GM19468 (cell line): Measurements from ENCODE around the gene PTPRM.

Experiments
- ATAC-seq: cut with Tn5 transposase; IDR thresholded peaks from one replicate; pipeline ENCODE4 v1.9.1; 2021; ENCODE audit warnings: mild to moderate bottlenecking, moderate library complexity, moderate number of reproducible peaks; ENCODE audit not compliant: unreplicated experiment; ENCODE audit errors: extremely low read depth

The PTPRM gene

DNA sequence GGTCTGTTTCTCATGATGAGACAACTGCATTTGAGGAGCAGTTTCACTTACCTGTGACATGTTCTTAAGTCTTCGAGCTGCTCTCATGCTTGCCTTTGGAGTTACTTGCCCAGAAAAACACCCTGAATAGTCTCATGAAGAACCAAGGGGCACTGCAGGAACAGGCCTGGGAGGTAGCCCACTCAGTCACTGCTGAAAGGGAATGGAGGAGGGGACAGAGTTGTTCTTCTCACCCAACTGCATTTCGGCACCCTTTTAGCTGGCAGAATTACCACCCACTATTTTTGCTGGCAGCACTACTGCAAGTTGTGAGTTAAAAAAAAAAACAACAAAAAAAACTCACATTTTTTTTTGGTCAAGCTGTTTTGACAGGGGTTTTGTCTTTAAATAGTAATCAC is 181.9 kb downstream of the PTPRM start:
- no peak for ATAC-seq

DNA sequence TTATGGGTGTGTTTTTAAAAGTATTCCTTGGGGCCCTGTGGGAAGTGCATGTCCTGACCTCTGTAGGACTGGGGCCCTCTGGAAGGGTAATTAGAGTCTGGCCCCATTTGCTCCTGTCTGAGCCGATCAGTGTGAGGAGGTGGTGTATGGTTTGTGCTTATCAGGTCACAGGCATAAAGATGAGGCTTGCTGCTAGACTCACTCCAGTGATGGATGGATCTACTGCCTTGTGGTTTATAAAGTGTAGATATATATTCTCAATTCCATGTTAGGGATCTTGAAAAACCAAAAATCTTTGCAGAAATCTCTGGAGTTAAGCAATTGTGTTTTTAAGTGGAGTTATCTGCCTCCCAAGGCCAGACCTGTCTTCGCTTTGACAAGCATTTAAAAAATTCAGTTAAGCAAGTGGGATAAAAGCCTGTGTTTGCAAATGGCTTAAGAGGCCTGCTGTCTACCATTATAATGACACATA is 182.4 kb downstream of the PTPRM start:
- no peak for ATAC-seq

DNA sequence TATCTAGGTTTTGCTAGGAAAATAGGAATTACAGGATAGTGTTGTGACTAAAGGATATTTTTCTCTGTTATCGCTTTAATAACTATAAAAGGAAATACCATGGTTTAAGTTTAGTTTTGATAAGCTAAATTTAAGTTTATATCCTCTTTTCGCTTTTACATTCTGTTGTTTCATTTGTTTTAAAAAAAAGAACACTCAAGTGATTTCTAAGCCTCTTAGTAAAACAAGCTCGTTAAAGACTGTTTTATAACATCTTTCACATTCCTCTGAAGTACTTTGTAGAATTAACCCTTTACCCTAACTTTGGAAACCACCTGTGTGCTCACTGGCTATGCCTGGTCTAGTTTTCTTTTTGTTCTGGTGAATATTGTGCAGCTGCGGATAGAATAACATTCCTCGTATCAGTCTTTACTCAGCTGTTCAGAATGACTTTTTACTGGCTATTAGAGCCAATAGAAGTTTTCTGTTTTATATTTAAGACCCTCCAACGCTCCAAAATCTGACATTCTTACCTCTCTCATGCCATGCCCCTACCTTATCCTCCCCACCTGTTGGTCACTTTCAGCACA is 183.1 kb downstream of the PTPRM start:
- no peak for ATAC-seq

DNA sequence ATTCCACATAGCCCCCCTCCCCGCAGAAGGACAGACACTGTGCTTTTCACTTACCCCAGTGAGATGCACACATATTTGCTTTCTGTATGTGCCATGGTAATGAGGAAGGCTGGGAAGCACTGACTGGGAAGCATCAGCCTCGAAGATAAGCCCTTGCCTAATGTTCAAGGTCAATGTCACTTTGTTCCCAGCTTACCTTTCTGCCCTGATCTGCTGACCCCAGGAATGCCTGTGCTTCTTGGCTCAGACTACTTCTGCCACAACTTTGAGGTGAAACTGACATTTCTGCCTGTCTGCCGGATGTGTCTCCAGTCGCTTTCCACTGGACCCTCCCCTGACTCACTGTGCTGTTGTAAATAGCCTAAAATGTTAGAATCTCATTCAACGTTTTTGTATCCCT is 183.8 kb downstream of the PTPRM start:
- no peak for ATAC-seq

DNA sequence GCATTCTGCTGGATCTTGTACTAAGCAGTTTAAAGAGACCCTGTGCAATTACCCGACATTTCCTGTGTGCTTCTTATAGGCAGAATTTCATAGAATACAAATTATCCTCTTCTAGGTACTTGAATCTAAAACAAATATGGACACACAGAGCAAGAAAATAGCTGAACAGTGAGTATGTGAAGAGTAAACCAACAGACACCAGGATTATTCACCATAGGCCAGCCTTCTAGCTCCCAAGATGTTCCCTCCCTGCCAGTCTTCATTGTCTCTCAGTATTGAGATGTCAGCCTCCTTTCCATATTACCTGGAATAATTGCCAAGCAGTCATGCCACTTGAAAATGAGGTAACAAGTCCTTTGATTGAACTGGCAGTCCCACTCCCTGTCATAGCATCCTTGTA is 187.1 kb downstream of the PTPRM start:
- no peak for ATAC-seq

DNA sequence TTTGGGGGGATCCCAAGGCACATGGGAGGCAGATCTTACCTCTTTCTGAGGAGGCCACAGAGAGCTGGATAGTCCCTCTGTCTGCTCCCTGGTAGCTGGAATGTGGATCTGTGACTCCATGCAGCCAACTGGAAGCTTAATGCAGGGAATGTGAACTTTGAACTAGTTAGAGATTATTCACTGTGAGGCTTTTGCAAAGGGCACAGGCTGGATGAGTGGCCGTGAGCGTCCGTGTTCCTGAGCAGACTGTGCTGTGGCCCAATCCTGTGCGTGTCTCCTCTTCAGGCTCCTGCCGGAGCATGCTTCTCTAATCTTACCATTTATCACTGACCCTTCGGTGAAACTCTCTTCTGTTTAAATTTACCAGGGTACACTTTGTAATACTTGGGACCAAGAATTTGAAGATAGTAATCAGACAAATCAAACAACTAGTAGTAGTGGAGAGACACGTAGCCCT is 187.6 kb downstream of the PTPRM start:
- no peak for ATAC-seq

DNA sequence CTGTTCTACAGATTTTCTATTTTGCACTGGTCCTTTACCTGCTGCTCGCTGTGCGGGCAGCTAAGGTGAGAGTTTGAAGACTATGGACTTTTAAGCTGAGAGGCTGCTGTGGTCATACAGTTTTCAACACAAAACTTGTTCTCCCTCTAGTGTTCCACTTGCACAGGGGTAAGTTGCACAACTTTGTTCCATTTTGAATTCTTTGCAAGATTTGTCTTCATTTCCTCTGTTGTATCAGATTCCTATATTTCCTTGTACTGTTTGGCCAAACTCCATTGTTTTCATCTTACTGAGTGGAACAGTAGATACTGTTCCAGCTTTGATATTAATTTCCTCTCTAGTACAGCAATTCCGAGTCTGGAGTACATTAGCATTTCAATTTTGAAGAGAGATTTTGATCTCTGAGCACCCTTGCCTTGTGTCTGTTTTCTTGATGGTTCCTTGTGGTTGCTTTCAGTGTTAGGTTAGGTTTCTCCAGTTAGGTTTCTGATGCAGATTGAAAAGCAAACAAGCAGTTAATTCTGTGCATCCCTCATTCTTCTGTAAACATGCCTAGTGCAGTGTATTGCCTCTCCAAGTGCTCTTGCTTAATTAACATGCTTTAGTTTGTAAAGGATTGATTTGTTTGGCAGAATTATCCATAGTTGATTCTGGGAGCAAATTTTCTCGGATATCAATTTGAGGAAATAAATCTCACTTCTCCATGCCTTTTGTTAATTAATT is 188.8 kb downstream of the PTPRM start:
- no peak for ATAC-seq

DNA sequence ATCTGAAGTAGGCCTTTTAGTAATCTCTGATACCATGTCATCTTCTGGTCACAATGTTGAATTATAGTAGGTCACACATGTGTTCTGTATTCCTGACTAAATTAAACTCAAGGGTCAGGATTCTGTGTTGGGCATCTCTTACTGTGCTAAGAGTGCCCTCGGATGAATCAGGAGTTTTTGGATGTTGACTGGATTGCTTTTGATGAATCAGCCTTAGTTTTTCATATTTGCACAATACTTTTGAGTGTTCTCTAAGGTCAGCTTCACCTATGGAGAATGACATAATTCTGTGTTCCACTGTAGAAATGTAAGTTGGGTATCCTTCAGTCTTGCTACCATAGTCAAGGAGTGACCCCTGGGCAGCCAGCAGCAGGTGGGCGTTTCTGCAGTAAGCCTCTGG is 190.1 kb downstream of the PTPRM start:
- ATAC-seq, result no peak

DNA sequence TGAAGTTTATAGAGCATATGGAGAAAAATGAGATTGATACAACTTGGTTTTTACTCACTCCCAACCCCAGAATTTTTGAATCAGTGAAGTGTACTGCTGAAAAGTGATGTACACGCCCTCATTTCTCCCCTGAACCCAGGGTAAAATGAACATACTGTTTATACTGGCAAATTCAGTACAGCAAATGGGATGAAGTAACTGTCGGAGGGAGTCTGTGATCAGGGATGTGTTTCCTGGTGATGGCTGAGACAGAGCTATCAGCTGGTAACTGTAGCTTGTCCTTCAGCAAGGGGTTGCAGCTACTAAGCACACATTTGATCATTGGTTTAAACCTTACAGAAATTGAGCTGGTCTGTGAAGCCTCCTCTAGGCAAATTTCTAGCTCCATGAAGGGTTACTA is 191.6 kb downstream of the PTPRM start:
- no peak for ATAC-seq

DNA sequence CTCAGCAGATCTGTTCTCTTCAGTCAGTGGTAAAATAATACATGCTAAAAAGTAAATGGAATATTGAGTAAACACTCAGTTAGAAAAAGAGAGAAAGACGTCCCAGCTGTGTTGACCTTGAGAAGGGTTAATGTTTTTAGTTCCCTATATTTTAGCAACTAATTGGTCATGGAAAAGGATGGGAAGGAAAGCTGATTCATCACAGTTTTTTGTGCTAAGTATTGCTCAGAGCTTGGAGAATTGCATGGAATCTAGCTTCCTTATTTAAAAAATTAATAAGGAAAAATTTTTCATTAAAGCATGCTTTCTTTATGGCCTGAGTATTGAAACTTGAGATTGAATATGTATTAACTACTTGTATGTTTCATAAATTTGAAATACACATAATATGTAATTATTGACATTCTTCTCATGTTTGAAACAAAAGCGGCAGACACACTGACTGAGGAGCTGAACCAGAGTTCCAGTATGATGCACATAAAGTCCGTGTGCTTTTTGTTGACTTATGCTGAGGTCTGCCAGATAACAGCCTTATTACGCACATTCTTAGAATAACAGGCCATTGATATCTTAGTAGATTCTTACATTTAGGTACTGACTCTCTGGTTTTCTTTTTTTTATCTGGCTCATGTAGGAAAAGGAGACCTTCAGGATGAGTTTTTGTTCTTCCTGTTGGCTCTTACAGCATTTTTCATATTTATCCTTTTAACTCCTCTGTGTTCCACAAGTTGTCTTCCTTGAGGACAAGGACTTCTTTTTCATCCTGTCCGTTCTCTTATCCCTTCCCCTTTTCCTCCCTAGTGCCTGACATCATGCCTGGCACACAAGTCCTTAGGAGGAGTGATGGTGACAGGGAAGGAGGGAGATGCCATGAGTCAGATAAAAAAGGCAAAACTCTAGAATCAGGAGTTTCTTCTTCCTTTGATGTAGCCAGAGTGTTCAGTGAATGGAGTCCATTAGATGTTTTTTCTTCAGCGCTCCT is 194.1 kb downstream of the PTPRM start:
- ATAC-seq, result no peak

DNA sequence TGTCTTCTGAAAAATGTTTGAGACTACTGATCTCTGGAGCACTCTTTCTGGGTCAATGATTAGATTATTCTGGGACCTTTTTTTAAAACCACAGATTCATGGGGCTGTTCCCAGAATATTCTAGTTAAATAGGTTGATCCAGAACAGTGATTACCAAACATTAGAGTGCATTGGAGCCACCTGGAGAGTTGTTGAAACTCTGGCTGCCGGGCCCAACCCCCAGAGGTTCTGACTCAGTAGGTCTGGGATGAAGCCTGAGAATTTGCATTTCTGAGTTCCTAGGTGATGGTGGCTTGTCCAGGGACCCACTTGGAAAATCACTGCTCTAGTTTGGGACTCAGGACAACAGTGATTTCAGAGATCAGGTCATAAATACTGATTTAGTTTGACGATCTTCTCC is 197.3 kb downstream of the PTPRM start:
- no peak for ATAC-seq

DNA sequence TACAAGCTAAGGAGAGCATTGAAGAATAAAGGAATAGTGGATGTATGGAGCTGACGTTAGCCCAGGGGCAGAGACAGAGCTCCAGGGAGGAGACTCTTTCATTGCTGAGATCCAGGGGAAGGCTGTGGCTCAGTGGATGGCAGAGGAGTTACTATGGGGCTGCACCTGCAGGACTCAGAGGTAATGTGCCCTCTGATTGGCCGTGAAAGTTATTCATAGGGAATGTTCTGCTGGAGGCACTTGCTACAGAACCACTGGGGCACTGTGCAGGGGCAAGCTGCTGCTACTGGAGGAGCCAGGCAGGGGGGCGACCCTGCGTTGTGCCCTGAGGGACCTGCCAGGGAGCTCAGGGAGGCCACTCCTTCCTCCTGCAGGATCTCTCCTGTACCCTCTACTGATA is 199.2 kb downstream of the PTPRM start:
- no peak for ATAC-seq

DNA sequence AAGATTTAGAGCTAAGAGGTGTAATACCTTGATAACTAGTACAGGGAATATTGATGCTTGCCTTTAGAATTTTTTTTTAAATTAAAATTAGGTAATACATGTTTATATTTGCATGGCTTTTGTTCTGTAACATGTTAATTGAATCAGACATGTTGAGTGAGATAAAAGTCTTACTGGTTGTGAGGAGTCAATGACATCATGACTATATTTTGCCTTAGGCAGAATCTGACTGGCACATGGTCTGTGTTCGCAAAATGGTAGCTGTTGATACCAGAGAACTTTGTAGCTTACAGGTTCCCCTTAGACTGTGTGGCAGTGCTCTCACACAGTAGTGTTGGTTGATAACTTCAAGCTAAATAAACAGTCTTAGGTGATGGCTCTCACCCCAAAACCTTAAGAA is 199.7 kb downstream of the PTPRM start:
- no peak for ATAC-seq

DNA sequence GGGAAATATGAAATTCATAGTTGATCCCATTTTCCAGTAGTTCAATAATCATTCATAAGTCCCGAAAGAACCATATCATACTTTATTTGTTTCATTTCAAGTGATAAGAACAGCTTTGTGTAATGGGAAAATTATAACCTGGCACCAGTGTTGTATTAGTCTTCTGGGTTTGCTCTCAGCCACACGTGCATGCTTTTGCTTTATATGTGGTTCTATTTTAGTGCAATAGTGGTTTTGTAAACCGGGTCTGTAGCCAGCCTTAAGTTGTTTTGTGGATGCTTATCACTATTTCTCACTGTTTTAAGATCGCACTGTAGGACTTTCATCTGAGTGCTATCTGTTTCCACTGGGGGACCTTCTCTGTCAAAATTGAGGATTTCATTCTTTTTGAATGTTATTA is 203.8 kb downstream of the PTPRM start:
- ATAC-seq, result no peak

DNA sequence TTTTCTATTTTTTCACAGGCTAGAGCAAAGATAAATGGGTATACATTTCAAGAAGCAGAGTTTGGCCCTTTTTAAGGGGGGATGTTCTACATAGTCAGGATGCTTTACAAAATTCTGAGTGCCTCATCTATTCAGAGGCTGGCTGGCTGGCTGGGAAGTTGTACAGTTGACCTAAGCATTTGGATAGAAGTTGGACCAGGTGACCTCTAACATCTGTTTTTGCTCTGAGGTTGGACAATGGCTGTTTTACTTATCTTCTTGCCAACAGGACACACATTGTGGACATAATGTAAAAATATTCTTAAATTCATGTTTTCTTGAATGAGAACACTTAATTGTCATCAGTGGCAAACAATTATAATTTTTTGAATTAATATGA is 205.4 kb downstream of the PTPRM start:
- ATAC-seq, result no peak

DNA sequence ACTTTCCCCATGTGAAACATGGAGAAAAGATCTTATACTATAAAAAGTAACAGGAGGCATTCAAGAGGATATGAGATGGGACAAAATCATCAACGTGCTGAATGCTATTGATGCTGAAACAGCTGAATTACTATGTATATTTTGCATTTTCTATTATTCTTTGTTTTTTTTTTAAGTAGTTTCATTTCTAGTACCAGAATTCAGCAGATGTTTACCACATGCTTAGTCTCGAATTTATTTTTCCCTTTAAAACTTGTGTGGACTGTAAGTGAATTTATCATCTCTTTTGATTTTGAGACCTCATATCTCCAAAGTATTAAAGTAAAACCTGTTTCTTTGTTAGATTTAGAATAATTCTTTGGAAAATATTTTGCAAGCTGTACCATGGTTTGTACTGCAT is 205.8 kb downstream of the PTPRM start:
- no peak for ATAC-seq

DNA sequence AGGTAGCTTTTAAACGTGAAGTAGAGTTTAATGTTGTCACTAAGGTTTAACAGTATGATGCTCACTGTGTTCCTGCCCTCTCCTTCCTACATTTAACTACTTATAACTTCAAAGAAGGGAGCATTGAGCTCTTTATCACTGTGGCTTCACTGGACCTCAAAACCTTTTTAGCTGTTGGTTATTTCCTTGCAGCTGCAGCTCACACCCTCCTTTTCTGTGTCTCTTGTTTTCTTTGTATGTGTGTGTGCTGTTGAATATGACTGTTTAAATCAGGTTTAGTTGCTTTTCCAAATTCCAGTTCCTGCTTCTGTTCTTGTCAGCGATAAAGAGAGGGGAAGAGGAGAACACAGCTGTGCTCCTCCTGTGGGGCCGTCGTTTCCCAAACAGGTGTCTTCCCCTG is 208.0 kb downstream of the PTPRM start:
- no peak for ATAC-seq

DNA sequence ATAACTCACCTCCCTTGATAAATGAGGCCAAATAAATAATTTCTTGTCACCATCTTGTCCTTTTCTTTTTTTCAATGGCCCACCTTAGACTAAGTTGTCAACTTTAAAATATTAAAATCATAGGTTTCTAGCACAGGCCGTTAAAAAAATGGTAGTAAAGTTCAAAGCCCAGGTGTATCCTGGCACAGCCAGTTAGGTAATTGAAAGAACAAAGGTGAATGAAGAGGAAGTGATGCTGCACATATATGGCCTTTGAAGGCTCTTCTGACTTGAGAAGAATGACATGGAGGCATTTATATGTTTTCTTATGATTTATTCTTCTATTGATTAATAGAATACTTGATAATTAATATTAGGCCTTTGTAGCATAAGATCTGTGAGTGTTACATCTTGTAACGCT is 208.7 kb downstream of the PTPRM start:
- ATAC-seq, result no peak

DNA sequence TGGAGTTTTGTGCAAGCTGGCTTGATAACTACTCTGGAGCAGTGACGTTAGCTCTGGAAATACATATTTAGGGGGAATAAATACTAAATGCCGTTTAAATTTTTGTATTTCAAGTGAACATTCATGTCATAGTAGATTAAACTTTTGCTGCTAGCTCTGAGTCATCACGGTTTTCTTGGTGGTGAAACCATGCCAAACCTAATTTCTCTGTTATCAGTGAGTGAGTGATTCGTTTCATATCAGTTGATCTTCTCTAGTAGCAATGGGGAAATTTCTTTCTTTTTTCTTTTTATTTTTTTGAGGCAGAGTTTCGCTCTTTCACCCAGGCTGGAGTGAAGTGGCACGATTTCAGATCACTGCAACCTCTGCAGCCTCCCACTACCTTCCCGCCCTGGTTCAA is 211.1 kb downstream of the PTPRM start:
- no peak for ATAC-seq

DNA sequence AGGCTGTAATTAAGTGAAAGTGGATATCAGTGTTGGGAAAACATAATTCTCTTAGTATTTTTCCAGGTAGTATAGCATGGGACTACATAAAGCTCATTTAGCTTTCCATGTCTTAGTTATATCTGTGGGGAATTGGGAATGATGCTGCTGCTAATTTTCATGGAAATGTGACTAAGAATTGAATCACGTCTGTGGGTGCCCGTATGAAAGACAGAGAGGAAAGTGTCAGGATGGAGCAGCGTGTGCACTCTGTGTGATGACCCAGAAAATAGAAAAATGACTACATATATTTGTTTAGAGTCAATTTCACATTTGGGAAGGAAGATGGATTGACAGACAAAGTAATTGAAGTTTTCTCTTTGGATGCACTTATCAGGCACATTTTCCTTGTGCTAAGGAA is 212.1 kb downstream of the PTPRM start:
- ATAC-seq, result no peak

DNA sequence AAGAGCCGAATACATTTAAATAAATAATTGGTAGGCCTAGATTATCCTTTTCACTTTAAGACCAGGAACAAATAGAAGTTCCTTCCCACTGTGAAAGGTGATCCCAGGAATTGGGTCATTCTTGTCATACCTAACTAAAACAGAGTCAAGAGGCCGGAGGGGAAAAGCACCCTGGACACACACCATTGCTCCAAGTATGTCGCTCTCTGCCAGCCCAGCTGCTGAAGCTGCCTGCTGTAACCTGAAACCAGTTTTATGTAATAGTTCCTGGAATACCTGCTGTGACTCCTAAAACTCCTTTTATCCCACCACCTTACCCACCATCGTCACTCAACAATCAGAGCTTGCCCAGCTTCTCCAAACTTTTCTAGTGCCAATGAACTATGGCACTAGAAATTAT is 217.1 kb downstream of the PTPRM start:
- ATAC-seq, result no peak
